GM12878 (cell line): ENCODE measurements around the gene POTEF. TPM values are rescaled to one million over a fixed set of nuclear protein-coding genes. Genes with fewer than 3 reads are reported as not detected.

Experiments used
- ATAC-seq: fragments of 200-7000 bp; cut with Tn5 transposase; 3 replicates; pipeline ENCODE4 v1.9.1; 2020; ENCODE audit warnings: mild to moderate bottlenecking, moderate library complexity
- BruUV-seq: library from RNA; stranded (reverse); fragments of 400-500 nt; replicated peaks from 2 replicates; lab custom pipeline; 2021; lab: Mats Ljungman, UMichigan
- CTCF ChIA-PET: fragments of 300-600 bp; sonication (Branson Sonifier 250); formaldehyde crosslinking; extraction: SDS; loops from one replicate; lab custom pipeline; 2021; ENCODE audit warnings: inconsistent platforms; lab: Yijun Ruan, JAX
- POLR2A ChIA-PET: fragments of 350-600 bp; formaldehyde crosslinking; extraction: SDS; loops from one replicate; lab custom pipeline; 2021; ENCODE audit warnings: inconsistent platforms; lab: Charles Lee
- RAD21 ChIA-PET: fragments of 300-600 bp; sonication (Branson Sonifier 250); formaldehyde crosslinking; loops from one replicate; lab custom pipeline; 2023; ENCODE audit warnings: antibody characterized with exemption; ENCODE audit not compliant: unreplicated experiment; lab: Charles Lee
- SMC1A ChIA-PET: fragments of 300-600 bp; sonication (Branson Sonifier 250); formaldehyde crosslinking; loops from one replicate; lab custom pipeline; 2023; ENCODE audit not compliant: unreplicated experiment, uncharacterized antibody; lab: Charles Lee
- DNase-seq: peaks from one replicate; pipeline ENCODE4 v3.0.0-alpha.2; 2011; ENCODE audit warnings: low read depth, low spot score
- FAIRE-seq: peaks from 3 replicates; lab custom pipeline; 2011; peaks lifted over from hg19 to GRCh38; lab: Jason Lieb, UNC
- H2AFZ ChIP-seq: 2 replicates; pipeline ENCODE4 v1.6.0; 2011; ENCODE audit warnings: low read depth, low read length, control low read depth; ENCODE audit not compliant: control insufficient read depth
- H3K27ac ChIP-seq: 2 replicates; pipeline ENCODE4 v1.5.1; 2011; ENCODE audit warnings: control low read depth; ENCODE audit not compliant: control insufficient read depth, insufficient read depth
- H3K27me3 ChIP-seq, 2 experiments: replicated peaks in 1 of 2; 2 replicates each; pipeline versions ENCODE4 v1.6.0 to v1.6.1; 2011; ENCODE audit warnings: low read length in 1 of 2; ENCODE audit not compliant: control insufficient read depth in 2 of 2, insufficient read depth in 2 of 2
- H3K36me3 ChIP-seq, 2 experiments: 2 replicates each; pipeline ENCODE4 v1.5.1; 2011; ENCODE audit warnings: low read length in 1 of 2; ENCODE audit not compliant: control insufficient read depth in 2 of 2, insufficient read depth in 2 of 2
- H3K4me1 ChIP-seq: 2 replicates; pipeline ENCODE4 v1.6.1; 2011; ENCODE audit warnings: mild to moderate bottlenecking, low read length, moderate library complexity, mixed read lengths; ENCODE audit not compliant: control insufficient read depth, insufficient read depth
- H3K4me2 ChIP-seq: 2 replicates; pipeline ENCODE4 v1.6.0; 2011; ENCODE audit warnings: control low read depth; ENCODE audit not compliant: control insufficient read depth, insufficient read depth
- H3K4me3 ChIP-seq: fragments of 200-600 bp; sonication (generic); 2 replicates; pipeline ENCODE4 v1.5.1; 2016
- H3K79me2 ChIP-seq: 2 replicates; pipeline ENCODE4 v1.6.0; 2011; ENCODE audit warnings: low read length; ENCODE audit not compliant: control insufficient read depth, insufficient read depth
- H3K9ac ChIP-seq: 2 replicates; pipeline ENCODE4 v1.8.0; 2011; ENCODE audit warnings: low read length, control low read depth, mixed read lengths; ENCODE audit not compliant: control insufficient read depth, insufficient read depth
- H3K9me3 ChIP-seq: replicated peaks from 3 replicates; pipeline ENCODE4 v1.5.1; 2011; ENCODE audit warnings: mild to moderate bottlenecking, low read length; ENCODE audit not compliant: control insufficient read depth, insufficient read depth
- H4K20me1 ChIP-seq: 2 replicates; pipeline ENCODE4 v1.6.0; 2011; ENCODE audit not compliant: control insufficient read depth, insufficient read depth
- BMI1 ChIP-seq: fragments of 450-650 bp; IDR thresholded peaks from 2 replicates; pipeline ENCODE4 v1.6.1; 2016; ENCODE audit warnings: mild to moderate bottlenecking, moderate library complexity, borderline replicate concordance
- CREB1 ChIP-seq: IDR thresholded peaks from 2 replicates; pipeline ENCODE4 v1.6.1; 2012; ENCODE audit warnings: low read depth, mild to moderate bottlenecking, inconsistent platforms
- FOXM1 ChIP-seq: IDR thresholded peaks from 2 replicates; pipeline ENCODE4 v1.6.1; 2012; ENCODE audit warnings: low read depth, mild to moderate bottlenecking, inconsistent platforms, low read length, moderate library complexity
- MAX ChIP-seq: IDR thresholded peaks from 2 replicates; pipeline ENCODE4 v1.6.1; 2012; ENCODE audit warnings: low read depth, low read length, improper control_type of control experiment
- MXI1 ChIP-seq: fragments of 150-350 bp; IDR thresholded peaks from 2 replicates; pipeline ENCODE4 v1.6.1; 2011; ENCODE audit warnings: low read depth, mild to moderate bottlenecking, inconsistent platforms, low read length, improper control_type of control experiment
- NBN ChIP-seq: fragments of 450-650 bp; IDR thresholded peaks from 2 replicates; pipeline ENCODE4 v1.6.1; 2016
- NFYB ChIP-seq: IDR thresholded peaks from 2 replicates; pipeline ENCODE4 v1.6.1; 2011; ENCODE audit warnings: low read depth, mild to moderate bottlenecking, low read length, improper control_type of control experiment, moderate library complexity; ENCODE audit not compliant: insufficient read depth
- RUNX3 ChIP-seq: IDR thresholded peaks from 2 replicates; pipeline ENCODE4 v1.6.1; 2012; ENCODE audit warnings: low read length, inconsistent platforms
- SIX5 ChIP-seq: IDR thresholded peaks from 2 replicates; pipeline ENCODE4 v1.6.1; 2011; ENCODE audit warnings: mild to moderate bottlenecking, low read depth, low read length, moderate library complexity; ENCODE audit not compliant: severe bottlenecking
- SPI1 ChIP-seq: IDR thresholded peaks from 2 replicates; pipeline ENCODE4 v1.6.1; 2011; ENCODE audit warnings: low read depth, mild to moderate bottlenecking, low read length, moderate library complexity, borderline replicate concordance; ENCODE audit not compliant: insufficient read depth
- STAT1 ChIP-seq: fragments of 450-650 bp; conservative IDR thresholded peaks from 2 replicates; pipeline ENCODE4 v1.6.1; 2014; ENCODE audit warnings: antibody characterized with exemption, mild to moderate bottlenecking
- TAF1 ChIP-seq: IDR thresholded peaks from 2 replicates; pipeline ENCODE4 v1.6.1; 2011; ENCODE audit warnings: mild to moderate bottlenecking, low read depth, low read length, borderline replicate concordance
- TARDBP ChIP-seq: IDR thresholded peaks from 2 replicates; pipeline ENCODE4 v1.6.1; 2016; ENCODE audit warnings: borderline replicate concordance
- ZBTB33 ChIP-seq: fragments of 450-650 bp; IDR thresholded peaks from 2 replicates; pipeline ENCODE4 v1.6.1; 2017; ENCODE audit warnings: mild to moderate bottlenecking
- ZNF217 ChIP-seq: fragments of 450-650 bp; IDR thresholded peaks from 2 replicates; pipeline ENCODE4 v1.6.1; 2017; ENCODE audit warnings: antibody characterized with exemption, mild to moderate bottlenecking
- ZNF687 ChIP-seq: fragments of 450-650 bp; IDR thresholded peaks from 2 replicates; pipeline ENCODE4 v1.6.1; 2017; ENCODE audit warnings: mild to moderate bottlenecking, moderate library complexity
- WGBS: methylation state at CpG from one replicate; pipeline ENCODE4 v1.1.6; 2016; ENCODE audit warnings: low lambda C conversion rate; ENCODE audit not compliant: insufficient replicate concordance, insufficient coverage; ENCODE audit errors: missing lambda C conversion rate; 5-methylcytosine and 5-hydroxymethylcytosine counted together
- in situ Hi-C: fragments of 300-500 bp; cut with MboI; formaldehyde crosslinking; loops from 9 replicates; pipeline ENCODE4 v1.14.3; 2018; ENCODE audit warnings: mixed read lengths
- intact Hi-C: fragments of 100-400 bp; cut with micrococcal nuclease; formaldehyde crosslinking; loops from one replicate; pipeline ENCODE4 v1.14.2; 2022; ENCODE audit not compliant: unreplicated experiment
- polyA plus RNA-seq, 11 experiments: library from polyadenylated mRNA; depleted of rRNA in 4 of 11; unstranded in 6 of 11; stranded (reverse) in 5 of 11; fragments of >200 nt; fragmentation: Nextera tagmentation in 4 of 11; fragmentation: Illumina TruSeq in 1 of 11; extraction: Ambion mirVana in 4 of 11; extraction: Trizol in 1 of 11; gene quantifications; 1 replicate in 1 of 11; 2 replicates in 10 of 11; pipeline versions ENCODE4 v1.2.1 to v1.2.3, GENCODE V29; 2011 to 2016; ENCODE audit warnings: inconsistent platforms in 2 of 11, missing spikeins in 2 of 11, low read depth in 1 of 11
- total RNA-seq, 4 experiments: library from RNA; depleted of rRNA in 3 of 4; stranded (reverse); fragments of >200 nt in 3 of 4; fragmentation: Illumina TruSeq in 1 of 4; extraction: Trizol in 1 of 4; gene quantifications; 2 replicates each; pipeline versions ENCODE4 v1.2.1 to v1.2.3, GENCODE V29; 2013 to 2021

POTEF gene
- total and polyA plus RNA-seq, 10 of the 15 experiments (the other 5 are each of a cell fraction or from before 2014, with no cell fraction given), result 0.03 TPM; not detected in 9

GRCh38 chr2:130162968-130163367 lies 33.9 kb upstream of the POTEF start:
- intact Hi-C loops, result no loop called here
- H3K9me3 ChIP-seq, result no peaks in the 10 kb centered on the region
- H3K4me1 ChIP-seq, result peaks cover 9% of the 10 kb centered on the region
- H3K79me2 ChIP-seq, result no peaks in the 10 kb centered on the region
- ATAC-seq, result no peak
- H3K4me2 ChIP-seq, result no peak overlapping the region
- no TSS peak for BruUV-seq
- ChIA-PET RAD21 (no interaction called here), CTCF (no interaction called here), POLR2A (no interaction called here), SMC1A (no interaction called here)
- H3K27ac ChIP-seq, result no peak overlapping the region
- H3K36me3 ChIP-seq, result peaks cover 7 to 13% of the 10 kb centered on the region in 2 experiments; a peak in 3 of 4 replicates
- no peak for TF ChIP-seq MAX
- no peak for TF ChIP-seq MXI1
- TF ChIP-seq FOXM1, result no peak
- TF ChIP-seq TARDBP, result no peak
- TF ChIP-seq STAT1, result no peak
- TF ChIP-seq SPI1, result no peak
- TF ChIP-seq ZBTB33, result no peak
- no peak for TF ChIP-seq BMI1
- no peak for TF ChIP-seq CREB1
- no peak for TF ChIP-seq RUNX3
- no peak for TF ChIP-seq SIX5
- no peak for TF ChIP-seq NFYB
- no peak for TF ChIP-seq ZNF217
- TF ChIP-seq ZNF687, result no peak
- no peak for TF ChIP-seq NBN
- TF ChIP-seq TAF1, result no peak
- H3K9ac ChIP-seq, result no peak overlapping the region
- no peaks in the 10 kb centered on the region for H4K20me1 ChIP-seq
- 85% methylated on average over 7 of the region's 9 CpGs for WGBS
- H3K4me3 ChIP-seq, result no peak overlapping the region
- in situ Hi-C loops, result no loop called here
- no peak overlapping the region for H2AFZ ChIP-seq
- DNase-seq, result no peak
- no peak for FAIRE-seq
- H3K27me3 ChIP-seq, result no peaks in the 10 kb centered on the region
